Activated T-cell treated with anti-CD3 and anti-CD28 coated beads for 48 hours (primary cell): Measurements from ENCODE around the gene NRXN3.
A peak's percentile ranks its signal among the peaks of the same experiment; 100 is the strongest.

Source experiments
- DNase-seq: peaks from one replicate; pipeline ENCODE4 v3.0.0-alpha.2; 2020; ENCODE audit warnings: low read depth

Gene NRXN3

GRCh38 chr14:78933948-78934524, 763.9 kb downstream of the NRXN3 start:
- no peak for DNase-seq

DNA sequence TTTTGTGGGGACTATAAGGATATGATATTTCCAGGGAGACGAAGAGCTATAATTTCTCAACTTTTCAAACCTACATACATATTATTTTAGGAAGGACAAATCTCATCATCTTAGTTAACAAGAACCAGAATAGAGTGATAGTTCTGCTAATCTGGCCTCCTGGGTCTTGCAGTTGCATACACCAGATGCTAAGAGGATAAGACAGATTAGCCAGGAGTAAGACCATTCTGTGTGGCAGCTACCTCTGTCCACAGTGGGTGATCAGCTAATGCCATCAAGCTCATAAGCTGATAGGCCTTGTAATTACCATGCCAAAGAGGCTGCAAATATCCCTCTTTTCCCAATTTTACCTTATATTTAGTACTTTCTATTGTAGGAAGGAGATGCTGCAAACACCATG, 776.8 kb downstream of the NRXN3 start:
- DNase-seq: no peak

GRCh38 chr14:78947681-78948080, 777.5 kb downstream of the NRXN3 start:
- no peak for DNase-seq

- no peak for DNase-seq
Observed at GRCh38 chr14:78950649-78951048, 780.5 kb downstream of the NRXN3 start.

DNA sequence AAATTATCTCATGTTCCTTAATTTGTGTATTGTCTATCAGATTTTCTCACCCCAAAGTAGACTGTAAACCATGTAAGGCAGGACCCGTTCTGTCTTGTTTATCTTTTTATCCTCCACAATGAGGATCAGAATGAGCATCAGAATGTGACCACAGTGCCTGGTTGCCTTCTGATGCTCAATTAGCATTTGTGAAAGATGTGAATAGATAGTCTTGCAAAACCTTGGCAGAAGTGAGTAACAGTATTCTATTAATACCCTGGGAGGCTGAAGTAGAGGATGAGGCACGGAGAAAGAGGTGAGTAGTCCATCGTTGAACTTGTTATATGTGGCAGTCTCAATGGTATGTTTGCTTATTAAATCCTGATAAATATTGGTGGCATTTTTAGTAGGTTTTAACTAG, 781.4 kb downstream of the NRXN3 start:
- no peak for DNase-seq

- DNase-seq: peak; percentile 33
Observed at GRCh38 chr14:78959674-78960264, 789.6 kb downstream of the NRXN3 start.

GRCh38 chr14:78967111-78967809, 797.1 kb downstream of the NRXN3 start:
- DNase-seq: no peak

DNA sequence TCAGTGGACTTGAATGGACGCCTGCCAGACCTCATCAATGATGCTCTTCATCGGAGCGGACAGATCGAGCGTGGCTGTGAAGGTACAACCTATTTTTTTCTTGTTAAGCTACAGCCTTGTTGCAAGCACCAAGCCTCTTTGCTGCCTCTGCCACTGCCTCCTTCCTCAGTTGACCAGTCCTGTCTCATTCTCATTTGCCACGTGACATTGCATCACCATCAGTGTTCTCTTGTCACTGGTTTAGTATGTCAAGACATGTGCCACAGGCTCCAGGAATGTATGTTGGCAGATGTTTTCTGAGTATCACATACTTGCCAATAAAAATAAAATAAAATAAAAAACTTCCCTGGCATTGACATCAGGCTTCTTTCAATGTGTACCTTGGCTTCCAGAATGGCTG, 798.1 kb downstream of the NRXN3 start:
- DNase-seq: no peak

- DNase-seq: no peak
Observed at GRCh38 chr14:78970677-78971076, 800.5 kb downstream of the NRXN3 start.

DNA sequence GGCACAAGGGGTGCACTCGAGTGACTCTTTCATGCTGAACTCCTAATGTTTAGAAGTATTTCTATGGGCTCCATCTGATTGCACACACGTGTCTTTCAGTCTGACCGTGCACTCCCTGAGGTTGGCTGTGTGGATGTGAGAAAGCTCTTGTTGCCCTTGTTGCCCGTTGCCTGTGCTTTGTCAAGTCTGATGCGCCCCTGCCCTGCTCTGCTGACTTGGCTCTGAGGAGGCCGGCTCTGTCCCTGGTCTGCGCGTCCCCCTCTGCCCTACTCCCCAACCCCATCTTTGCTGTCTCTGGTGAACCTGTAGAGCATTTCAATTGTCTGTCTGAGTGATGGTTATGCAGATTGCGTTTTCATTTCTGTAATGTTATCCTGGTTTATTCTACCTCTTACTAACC, 802.3 kb downstream of the NRXN3 start:
- DNase-seq: no peak

DNA sequence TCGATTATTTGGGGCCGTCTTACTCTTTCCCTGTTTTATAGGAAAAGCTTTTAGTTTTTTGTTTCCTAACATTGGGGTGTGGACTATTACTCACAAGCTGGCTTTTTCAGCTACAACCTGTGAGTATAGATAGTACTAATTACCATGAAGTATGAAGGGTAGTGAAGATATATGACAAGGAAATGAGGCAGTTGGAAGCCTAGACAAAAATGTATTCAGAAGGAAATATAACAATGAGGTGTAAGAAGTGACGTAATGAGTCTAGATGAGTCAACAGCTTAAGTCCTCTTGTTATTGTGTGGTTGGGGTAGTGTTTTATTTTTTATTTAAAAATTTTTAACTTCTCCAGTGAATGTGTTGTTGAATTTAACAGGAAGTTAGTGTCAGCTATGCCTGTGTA, 804.5 kb downstream of the NRXN3 start:
- DNase-seq: no peak

DNA sequence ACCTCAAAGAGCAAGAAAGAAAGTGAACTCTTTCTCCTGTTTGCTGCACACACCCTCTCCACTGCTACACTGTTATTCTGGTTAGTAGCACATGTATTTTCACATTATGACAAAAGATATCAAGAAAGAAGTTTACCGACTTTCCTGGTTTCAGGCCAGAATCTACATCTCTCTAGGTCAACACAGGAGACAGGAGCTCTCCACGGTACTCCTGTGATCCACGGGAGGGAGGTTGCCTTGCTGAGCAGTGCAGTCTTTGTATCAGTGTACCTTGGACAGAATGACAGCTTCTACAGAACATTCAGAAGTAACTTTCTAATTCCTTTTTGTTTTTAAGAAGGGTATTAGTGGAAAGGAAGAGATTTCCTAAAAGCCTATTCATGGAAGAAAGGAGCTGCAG, 805.6 kb downstream of the NRXN3 start:
- DNase-seq: no peak

DNA sequence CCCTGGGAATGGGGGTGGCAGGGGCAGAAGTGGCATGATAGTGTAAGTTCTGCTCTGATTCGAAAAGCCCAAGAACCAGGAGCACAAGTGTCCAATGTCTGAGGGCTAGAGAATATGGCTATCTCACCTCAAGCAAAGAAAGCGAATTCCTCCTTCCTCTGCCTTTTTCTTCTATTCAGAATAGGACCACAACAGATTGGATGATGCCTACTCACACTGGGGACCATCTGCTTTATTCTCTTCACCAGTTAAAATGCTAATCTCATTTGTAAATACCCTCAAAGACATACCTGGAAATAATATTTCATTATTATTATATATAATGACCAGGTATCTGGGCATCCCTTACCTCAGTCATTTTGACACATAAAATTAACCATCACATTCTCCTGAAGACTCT, 808.7 kb downstream of the NRXN3 start:
- no peak for DNase-seq

DNA sequence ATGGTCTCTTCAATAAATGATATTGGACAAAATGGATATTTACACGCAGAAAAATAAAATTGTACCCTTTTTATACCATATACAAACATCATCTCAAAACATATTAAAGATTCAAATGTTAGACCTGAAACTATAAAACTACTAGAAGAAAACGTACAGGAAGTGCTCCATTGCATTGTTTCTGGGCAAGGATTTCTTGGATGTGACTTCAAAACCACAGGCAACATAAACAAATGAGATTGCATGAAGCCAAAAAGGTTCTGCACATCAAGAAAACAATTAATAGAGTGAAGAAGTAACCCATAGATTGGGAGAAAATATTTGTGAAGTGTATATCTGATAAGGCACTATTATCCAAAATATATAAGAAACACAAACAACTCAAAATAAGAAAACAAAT, 812.4 kb downstream of the NRXN3 start:
- DNase-seq: no peak

DNA sequence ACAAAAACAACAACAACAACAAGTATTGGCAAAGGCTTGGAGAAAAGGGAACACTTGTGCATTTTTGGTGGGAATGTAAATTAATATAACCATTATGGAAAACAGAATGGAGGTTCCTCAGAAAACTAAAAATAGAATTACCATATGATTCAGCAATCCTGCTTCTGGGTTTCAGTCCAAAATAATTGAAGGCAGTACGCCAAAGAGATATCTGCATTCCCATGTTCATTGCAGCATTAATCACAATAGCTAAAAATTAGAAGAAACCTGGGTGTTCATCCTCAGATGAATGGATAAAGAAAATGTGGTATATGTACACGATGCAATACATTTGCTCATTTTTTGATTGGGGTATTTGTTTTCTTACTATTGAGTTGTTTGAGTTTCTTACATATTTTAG, 813.0 kb downstream of the NRXN3 start:
- DNase-seq: no peak

GRCh38 chr14:78985668-78986381, 815.7 kb downstream of the NRXN3 start:
- no peak for DNase-seq

DNA sequence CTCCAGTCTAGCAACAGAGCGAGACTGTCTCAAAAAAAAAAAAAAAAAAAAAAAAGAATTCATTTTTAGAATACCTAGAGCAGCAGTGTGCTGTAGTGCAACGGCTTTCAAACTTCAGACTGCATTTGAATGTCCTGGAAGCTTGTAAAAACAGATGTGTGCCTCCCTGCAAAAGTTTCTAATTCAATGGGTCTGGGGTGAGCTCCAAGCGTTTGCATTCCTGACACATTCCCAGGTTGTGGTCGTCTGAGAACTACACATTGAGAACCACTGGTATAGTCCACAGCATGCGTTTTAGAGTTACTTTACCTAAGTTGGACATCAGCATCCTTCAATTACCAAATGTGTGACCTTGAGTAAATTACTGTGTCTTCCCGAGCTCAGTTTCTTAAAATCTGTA, 816.8 kb downstream of the NRXN3 start:
- no peak for DNase-seq

DNA sequence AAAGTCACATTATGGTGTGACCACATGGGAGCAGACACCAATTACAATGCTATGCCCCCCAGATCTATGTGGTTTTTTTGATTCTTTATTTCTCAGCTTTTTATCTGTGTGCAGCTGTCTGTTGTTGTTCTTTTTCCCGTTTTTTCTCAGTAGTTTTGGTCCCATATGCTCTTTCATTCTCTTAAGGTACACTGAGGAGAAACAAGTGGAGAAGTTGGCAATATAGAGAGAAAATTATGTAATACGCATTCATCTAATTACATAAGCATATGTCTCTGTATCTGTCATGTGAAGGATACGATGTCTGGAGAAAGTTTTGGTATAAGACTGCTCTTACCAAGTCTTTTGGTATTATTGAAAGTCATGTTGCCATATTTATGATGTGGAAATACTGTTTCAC, 819.0 kb downstream of the NRXN3 start:
- no peak for DNase-seq

DNA sequence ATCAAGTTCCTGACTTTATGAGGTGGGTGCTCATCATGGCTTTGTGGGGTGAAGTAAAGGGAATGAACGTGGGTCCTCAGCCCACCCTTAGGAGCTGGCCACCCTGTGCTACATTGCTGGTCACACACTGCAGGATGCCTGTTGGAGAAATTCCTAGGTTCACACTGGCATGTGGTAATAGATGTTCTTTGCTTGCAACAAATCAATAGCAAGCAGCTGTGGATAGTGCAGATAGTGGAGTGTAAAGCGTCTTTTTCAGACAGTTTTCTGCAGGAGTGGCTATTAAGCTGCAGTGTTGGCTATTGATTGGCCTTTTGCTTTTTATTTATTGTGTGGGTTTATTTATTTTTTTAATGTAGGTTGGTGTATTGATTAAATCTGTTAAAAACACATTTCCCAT, 822.7 kb downstream of the NRXN3 start:
- no peak for DNase-seq

DNA sequence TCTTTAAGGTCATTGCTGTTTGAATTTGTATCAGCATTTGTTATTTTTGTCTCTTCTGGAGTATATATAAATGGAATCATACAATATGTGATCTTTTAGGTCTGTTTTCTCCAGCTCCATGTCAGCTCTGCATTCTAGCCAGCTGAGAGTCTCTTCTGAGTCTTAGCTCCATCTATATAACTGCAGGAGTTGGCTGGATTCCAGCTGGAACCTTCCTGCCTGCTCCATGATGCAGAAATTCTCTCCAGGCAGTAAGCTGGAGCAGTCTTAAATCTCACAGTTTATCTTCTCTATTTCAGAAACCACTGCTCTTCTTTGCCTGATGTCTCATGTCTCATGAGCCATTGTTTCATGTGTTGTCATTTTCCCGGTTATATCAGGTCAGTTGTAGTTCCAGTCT, 827.6 kb downstream of the NRXN3 start:
- DNase-seq: no peak

DNA sequence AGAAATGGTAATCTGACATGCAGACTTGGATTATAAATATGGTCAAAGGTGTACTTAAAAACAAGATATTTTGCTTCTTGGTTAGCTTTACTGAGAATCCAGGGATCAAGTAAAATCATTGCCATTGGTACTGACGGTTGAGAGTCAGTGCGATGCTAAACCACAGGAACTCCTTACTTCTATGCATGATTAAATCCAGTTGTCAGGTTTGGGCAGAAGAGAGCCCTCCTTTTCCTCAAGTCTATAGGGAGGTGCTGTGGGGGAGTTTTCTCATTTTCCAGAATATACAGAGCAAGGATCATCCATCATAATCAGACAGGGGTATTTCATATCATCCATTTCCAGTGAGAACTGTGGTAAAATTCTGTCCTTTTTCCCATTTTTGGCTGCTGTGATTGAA, 839.1 kb downstream of the NRXN3 start:
- DNase-seq: no peak

GRCh38 chr14:79011091-79011919, 841.1 kb downstream of the NRXN3 start:
- no peak for DNase-seq

GRCh38 chr14:79011920-79012204, 841.7 kb downstream of the NRXN3 start:
- no peak for DNase-seq
